Measurements from ENCODE around the gene LDAH. TPM values are rescaled to one million over a fixed set of nuclear protein-coding genes. Genes with fewer than 3 reads are reported as not detected.

LDAH gene
- total RNA-seq, 1 experiment from 2014 or later: 17.2 TPM

DNA sequence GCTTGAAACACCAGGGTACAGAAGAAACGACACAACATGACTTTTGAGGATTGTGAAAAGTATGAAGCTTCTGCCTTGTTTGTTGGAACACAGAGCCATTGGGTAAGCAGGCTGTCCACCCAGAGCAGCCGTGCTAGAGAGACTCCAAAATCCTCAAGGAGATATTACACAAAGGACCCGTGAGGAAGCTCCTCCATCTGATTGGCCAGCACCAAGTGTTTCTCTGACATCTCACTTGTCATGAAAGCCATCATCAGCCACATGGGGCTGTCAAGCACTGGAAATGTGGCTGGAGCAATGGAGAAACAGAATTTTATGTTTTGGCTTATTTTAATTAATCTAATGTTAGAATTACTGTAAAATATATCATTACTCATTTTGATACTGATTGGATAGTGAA lies 29.8 kb upstream of the LDAH start:
- no peak for ATAC-seq
- CTCF ChIA-PET: no interaction called here
- Histone ChIP-seq H3K27me3 (ENCODE audit: control insufficient read depth, insufficient read depth, low read length) (peaks cover 4% of the 10 kb centered on the region; the same call in 1 of the 2 replicates), H3K27ac (ENCODE audit: low read length) (no peak overlapping the region), H3K4me1 (ENCODE audit: control insufficient read depth, insufficient read depth, low read length) (no peaks in the 10 kb centered on the region), H3K36me3 (ENCODE audit: control insufficient read depth, insufficient read depth, low read length) (no peaks in the 10 kb centered on the region), H3K4me3 (ENCODE audit: low read depth in 2 of 2, low read length in 2 of 2) (no peak overlapping the region), H3K9me3 (ENCODE audit: control insufficient read depth, insufficient read depth, low read depth, low read length) (no peaks in the 10 kb centered on the region)
- DNase-seq (ENCODE audit: low read depth, low spot score): no peak
- no TSS peak for BruUV-seq (replicated peaks)
- TF ChIP-seq POLR2AphosphoS5 (IDR thresholded peaks at IDR 0.05; ENCODE audit: low read depth, low read length): no peak
- in situ Hi-C loops (cut with HindIII; ENCODE audit: low pct_unique_long_range_greater_than_20kb, low sequenced_read_pairs) (no loop called here), intact Hi-C loops (cut with micrococcal nuclease; ENCODE audit: unreplicated experiment) (no loop called here)
- POLR2A ChIA-PET: no interaction called here

DNA sequence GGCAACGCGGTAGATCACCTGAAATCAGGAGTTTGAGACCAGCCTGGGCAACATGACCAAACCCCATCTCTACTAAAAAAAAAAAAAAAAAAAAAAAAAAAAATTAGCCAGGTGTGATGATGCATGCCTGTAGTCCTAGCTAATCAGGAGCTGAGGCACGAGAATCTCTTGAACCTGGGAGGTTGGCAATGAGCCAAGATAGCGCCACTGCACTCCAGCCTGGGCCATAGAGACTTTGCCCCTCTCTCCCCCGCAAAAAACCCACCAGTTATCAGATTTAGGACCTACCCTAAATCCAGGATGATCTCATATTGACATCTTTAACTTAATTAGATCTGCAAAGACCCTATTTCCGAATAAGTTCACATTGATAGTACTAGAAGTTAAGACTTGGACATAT lies 29.2 kb upstream of the LDAH start:
- Histone ChIP-seq H3K4me3 (ENCODE audit: low read depth in 2 of 2, low read length in 2 of 2) (no peak overlapping the region), H3K27me3 (ENCODE audit: control insufficient read depth, insufficient read depth, low read length) (peaks cover 4% of the 10 kb centered on the region; the same call in 1 of the 2 replicates), H3K27ac (ENCODE audit: low read length) (no peak overlapping the region), H3K9me3 (ENCODE audit: control insufficient read depth, insufficient read depth, low read depth, low read length) (no peaks in the 10 kb centered on the region), H3K4me1 (ENCODE audit: control insufficient read depth, insufficient read depth, low read length) (no peaks in the 10 kb centered on the region), H3K36me3 (ENCODE audit: control insufficient read depth, insufficient read depth, low read length) (no peaks in the 10 kb centered on the region)
- DNase-seq (ENCODE audit: low read depth, low spot score) (no peak), ATAC-seq (no peak)
- in situ Hi-C loops (cut with HindIII; ENCODE audit: low pct_unique_long_range_greater_than_20kb, low sequenced_read_pairs) (no loop called here), intact Hi-C loops (cut with micrococcal nuclease; ENCODE audit: unreplicated experiment) (no loop called here)
- no TSS peak for BruUV-seq (replicated peaks)
- POLR2A ChIA-PET: no interaction called here
- CTCF ChIA-PET: no interaction called here
- no peak for TF ChIP-seq POLR2AphosphoS5 (IDR thresholded peaks at IDR 0.05; ENCODE audit: low read depth, low read length)

DNA sequence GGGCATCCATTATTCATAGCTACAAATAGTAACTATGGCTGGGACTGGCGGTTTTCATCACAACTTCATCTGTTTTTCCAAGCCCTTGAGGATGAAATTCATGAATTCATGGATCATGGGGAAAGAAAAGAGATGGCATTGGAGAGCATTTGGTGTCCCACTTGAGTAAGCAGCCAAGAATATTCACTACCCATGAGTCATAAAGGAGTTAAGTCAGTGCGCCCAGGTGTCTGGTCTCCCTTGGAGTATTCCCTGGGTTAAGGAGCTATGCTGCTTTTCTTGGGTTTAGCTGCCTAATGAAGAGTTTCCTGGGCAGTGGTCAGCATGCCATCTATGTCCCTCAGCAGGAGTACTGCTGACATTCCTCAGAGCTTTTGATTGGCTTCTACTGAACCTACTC lies 21.3 kb upstream of the LDAH start:
- no TSS peak for BruUV-seq (replicated peaks)
- POLR2A ChIA-PET: no interaction called here
- CTCF ChIA-PET: no interaction called here
- DNase-seq (ENCODE audit: low read depth, low spot score) (no peak), ATAC-seq (no peak)
- intact Hi-C loops (cut with micrococcal nuclease; ENCODE audit: unreplicated experiment): no loop called here
- TF ChIP-seq, protein P1, sequence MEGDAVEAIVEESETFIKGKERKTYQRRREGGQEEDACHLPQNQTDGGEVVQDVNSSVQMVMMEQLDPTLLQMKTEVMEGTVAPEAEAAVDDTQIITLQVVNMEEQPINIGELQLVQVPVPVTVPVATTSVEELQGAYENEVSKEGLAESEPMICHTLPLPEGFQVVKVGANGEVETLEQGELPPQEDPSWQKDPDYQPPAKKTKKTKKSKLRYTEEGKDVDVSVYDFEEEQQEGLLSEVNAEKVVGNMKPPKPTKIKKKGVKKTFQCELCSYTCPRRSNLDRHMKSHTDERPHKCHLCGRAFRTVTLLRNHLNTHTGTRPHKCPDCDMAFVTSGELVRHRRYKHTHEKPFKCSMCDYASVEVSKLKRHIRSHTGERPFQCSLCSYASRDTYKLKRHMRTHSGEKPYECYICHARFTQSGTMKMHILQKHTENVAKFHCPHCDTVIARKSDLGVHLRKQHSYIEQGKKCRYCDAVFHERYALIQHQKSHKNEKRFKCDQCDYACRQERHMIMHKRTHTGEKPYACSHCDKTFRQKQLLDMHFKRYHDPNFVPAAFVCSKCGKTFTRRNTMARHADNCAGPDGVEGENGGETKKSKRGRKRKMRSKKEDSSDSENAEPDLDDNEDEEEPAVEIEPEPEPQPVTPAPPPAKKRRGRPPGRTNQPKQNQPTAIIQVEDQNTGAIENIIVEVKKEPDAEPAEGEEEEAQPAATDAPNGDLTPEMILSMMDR (IDR thresholded peaks at IDR 0.05): no peak
- no peak for TF ChIP-seq TCF7L2 (IDR thresholded peaks at IDR 0.05; ENCODE audit: low read depth, low read length)
- no peak for TF ChIP-seq SIN3A (IDR thresholded peaks at IDR 0.05; ENCODE audit: borderline replicate concordance, insufficient read depth, low read depth, low read length)
- TF ChIP-seq POLR2AphosphoS5 (IDR thresholded peaks at IDR 0.05; ENCODE audit: low read depth, low read length): no peak
- TF ChIP-seq, protein P2, sequence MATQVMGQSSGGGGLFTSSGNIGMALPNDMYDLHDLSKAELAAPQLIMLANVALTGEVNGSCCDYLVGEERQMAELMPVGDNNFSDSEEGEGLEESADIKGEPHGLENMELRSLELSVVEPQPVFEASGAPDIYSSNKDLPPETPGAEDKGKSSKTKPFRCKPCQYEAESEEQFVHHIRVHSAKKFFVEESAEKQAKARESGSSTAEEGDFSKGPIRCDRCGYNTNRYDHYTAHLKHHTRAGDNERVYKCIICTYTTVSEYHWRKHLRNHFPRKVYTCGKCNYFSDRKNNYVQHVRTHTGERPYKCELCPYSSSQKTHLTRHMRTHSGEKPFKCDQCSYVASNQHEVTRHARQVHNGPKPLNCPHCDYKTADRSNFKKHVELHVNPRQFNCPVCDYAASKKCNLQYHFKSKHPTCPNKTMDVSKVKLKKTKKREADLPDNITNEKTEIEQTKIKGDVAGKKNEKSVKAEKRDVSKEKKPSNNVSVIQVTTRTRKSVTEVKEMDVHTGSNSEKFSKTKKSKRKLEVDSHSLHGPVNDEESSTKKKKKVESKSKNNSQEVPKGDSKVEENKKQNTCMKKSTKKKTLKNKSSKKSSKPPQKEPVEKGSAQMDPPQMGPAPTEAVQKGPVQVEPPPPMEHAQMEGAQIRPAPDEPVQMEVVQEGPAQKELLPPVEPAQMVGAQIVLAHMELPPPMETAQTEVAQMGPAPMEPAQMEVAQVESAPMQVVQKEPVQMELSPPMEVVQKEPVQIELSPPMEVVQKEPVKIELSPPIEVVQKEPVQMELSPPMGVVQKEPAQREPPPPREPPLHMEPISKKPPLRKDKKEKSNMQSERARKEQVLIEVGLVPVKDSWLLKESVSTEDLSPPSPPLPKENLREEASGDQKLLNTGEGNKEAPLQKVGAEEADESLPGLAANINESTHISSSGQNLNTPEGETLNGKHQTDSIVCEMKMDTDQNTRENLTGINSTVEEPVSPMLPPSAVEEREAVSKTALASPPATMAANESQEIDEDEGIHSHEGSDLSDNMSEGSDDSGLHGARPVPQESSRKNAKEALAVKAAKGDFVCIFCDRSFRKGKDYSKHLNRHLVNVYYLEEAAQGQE (IDR thresholded peaks at IDR 0.05; ENCODE audit: insufficient read depth in 1 of 2, low read depth in 2 of 2, low read length in 1 of 2): no peak
- Histone ChIP-seq H3K4me1 (ENCODE audit: control insufficient read depth, insufficient read depth, low read length) (no peaks in the 10 kb centered on the region), H3K36me3 (ENCODE audit: control insufficient read depth, insufficient read depth, low read length) (no peaks in the 10 kb centered on the region), H3K27me3 (ENCODE audit: control insufficient read depth, insufficient read depth, low read length) (peaks cover 6% of the 10 kb centered on the region), H3K9me3 (ENCODE audit: control insufficient read depth, insufficient read depth, low read depth, low read length) (no peaks in the 10 kb centered on the region), H3K27ac (ENCODE audit: low read length) (no peak overlapping the region), H3K4me3 (ENCODE audit: low read depth in 2 of 2, low read length in 2 of 2) (no peak overlapping the region)
- in situ Hi-C loops (cut with HindIII; ENCODE audit: low pct_unique_long_range_greater_than_20kb, low sequenced_read_pairs): no loop called here

Measured in Panc1 (cell line).